HepG2 (cell line): ENCODE data around the gene AKR7A2. TPM values are rescaled to one million over a fixed set of nuclear protein-coding genes. Genes with fewer than 3 reads are reported as not detected.

Experiments used
- ARID4A ChIP-seq: sonication (generic); formaldehyde crosslinking; IDR thresholded peaks from 2 replicates; pipeline ENCODE4 v1.5.0; 2020; ENCODE audit warnings: mild to moderate bottlenecking, missing genetic modification reagents, borderline replicate concordance
- CENPBD1 ChIP-seq: sonication (generic); formaldehyde crosslinking; IDR thresholded peaks from 2 replicates; pipeline ENCODE4 v1.8.0; 2022; ENCODE audit warnings: missing genetic modification reagents, low read depth, mild to moderate bottlenecking, borderline replicate concordance
- ERF ChIP-seq: IDR thresholded peaks from 2 replicates; pipeline ENCODE4 v1.6.1; 2018; ENCODE audit warnings: missing biosample characterization, missing genetic modification reagents
- ESRRA ChIP-seq: sonication (generic); formaldehyde crosslinking; IDR thresholded peaks from 2 replicates; pipeline ENCODE4 v1.5.1; 2020; ENCODE audit warnings: mild to moderate bottlenecking, low read depth, missing genetic modification reagents
- ETV5 ChIP-seq: IDR thresholded peaks from 2 replicates; pipeline ENCODE4 v1.6.1; 2018; ENCODE audit warnings: missing biosample characterization, missing genetic modification reagents, inconsistent platforms, borderline replicate concordance
- FOSL2 ChIP-seq: sonication (generic); formaldehyde crosslinking; IDR thresholded peaks from 2 replicates; pipeline ENCODE4 v1.4.0; 2020; ENCODE audit warnings: missing genetic modification reagents
- JARID2 ChIP-seq: sonication (generic); formaldehyde crosslinking; IDR thresholded peaks from 2 replicates; pipeline ENCODE4 v1.8.1; 2023; ENCODE audit warnings: missing genetic modification reagents, inconsistent platforms; ENCODE audit not compliant: insufficient replicate concordance
- NPAS2 ChIP-seq: sonication (generic); formaldehyde crosslinking; IDR thresholded peaks from 2 replicates; pipeline ENCODE4 v1.8.0; 2022; ENCODE audit warnings: mild to moderate bottlenecking, missing genetic modification reagents, borderline replicate concordance
- NR2F2 ChIP-seq: IDR thresholded peaks from 2 replicates; pipeline ENCODE4 v1.6.1; 2012; ENCODE audit warnings: low read depth, inconsistent platforms, borderline replicate concordance
- POLR2A ChIP-seq, 2 experiments: IDR thresholded peaks; 2 replicates each; pipeline ENCODE4 v1.6.1; 2011; ENCODE audit warnings: low read depth in 2 of 2, low read length in 2 of 2, mild to moderate bottlenecking in 1 of 2, moderate library complexity in 1 of 2; ENCODE audit not compliant: insufficient read depth in 1 of 2
- PTBP1 ChIP-seq: fragments of 200-400 bp; formaldehyde crosslinking; IDR thresholded peaks from 2 replicates; pipeline ENCODE4 v1.6.1; 2018; ENCODE audit warnings: low read length, low read depth; ENCODE audit not compliant: poor library complexity, severe bottlenecking
- REXO4 ChIP-seq: sonication (generic); formaldehyde crosslinking; IDR thresholded peaks from 2 replicates; pipeline ENCODE4 v1.8.0; 2022; ENCODE audit warnings: missing genetic modification reagents, mild to moderate bottlenecking, borderline replicate concordance
- SIX4 ChIP-seq: sonication (generic); formaldehyde crosslinking; IDR thresholded peaks from 2 replicates; pipeline ENCODE4 v1.4.0; 2020; ENCODE audit warnings: missing genetic modification reagents
- SNAPC5 ChIP-seq: sonication (generic); formaldehyde crosslinking; IDR thresholded peaks from 2 replicates; pipeline ENCODE4 v1.8.1; 2023; ENCODE audit warnings: mild to moderate bottlenecking, missing genetic modification reagents, borderline replicate concordance
- THAP11 ChIP-seq: IDR thresholded peaks from 2 replicates; pipeline ENCODE4 v1.6.1; 2016; ENCODE audit warnings: missing biosample characterization, missing genetic modification reagents
- ZFP41 ChIP-seq: sonication (generic); formaldehyde crosslinking; IDR thresholded peaks from 2 replicates; pipeline ENCODE4 v1.4.0; 2020; ENCODE audit warnings: mild to moderate bottlenecking, missing genetic modification reagents, borderline replicate concordance
- ZMYM4 ChIP-seq: sonication (generic); formaldehyde crosslinking; IDR thresholded peaks from 2 replicates; pipeline ENCODE4 v1.8.1; 2023; ENCODE audit warnings: mild to moderate bottlenecking, missing genetic modification reagents
- ZNF263 ChIP-seq: sonication (generic); formaldehyde crosslinking; IDR thresholded peaks from 2 replicates; pipeline ENCODE4 v1.4.0; 2020; ENCODE audit warnings: missing genetic modification reagents
- ZNF331 ChIP-seq: sonication (generic); formaldehyde crosslinking; IDR thresholded peaks from 2 replicates; pipeline ENCODE4 v1.4.0; 2020; ENCODE audit warnings: missing genetic modification reagents
- ZNF687 ChIP-seq: sonication (generic); formaldehyde crosslinking; IDR thresholded peaks from 2 replicates; pipeline ENCODE4 v1.5.1; 2020; ENCODE audit warnings: mild to moderate bottlenecking, missing genetic modification reagents, moderate library complexity
- ZNF75D ChIP-seq: sonication (generic); formaldehyde crosslinking; IDR thresholded peaks from 2 replicates; pipeline ENCODE4 v1.8.1; 2023; ENCODE audit warnings: missing genetic modification reagents, mild to moderate bottlenecking, borderline replicate concordance
- ZNF792 ChIP-seq: IDR thresholded peaks from 2 replicates; pipeline ENCODE4 v1.6.1; 2016
- polyA plus RNA-seq, 8 experiments: library from polyadenylated mRNA; depleted of rRNA in 3 of 8; stranded (reverse) in 7 of 8; unstranded in 1 of 8; fragments of >200 nt; fragmentation: Illumina TruSeq in 4 of 8; extraction: Trizol in 4 of 8; gene quantifications; 2 replicates each; pipeline versions ENCODE4 v1.2.1 to v1.2.3, GENCODE V29; 2011 to 2016; ENCODE audit warnings: low read depth in 4 of 8, missing spikeins in 1 of 8, mixed read lengths in 1 of 8; ENCODE audit not compliant: insufficient read depth in 1 of 8
- total RNA-seq, 5 experiments: library from RNA; depleted of rRNA; stranded (reverse); fragments of >200 nt; fragmentation: Illumina TruSeq; extraction: Trizol; gene quantifications; 2 replicates each; pipeline ENCODE4 v1.2.3, GENCODE V29; 2016; ENCODE audit warnings: low read depth in 1 of 5

Gene AKR7A2
- total and polyA plus RNA-seq, 2 of the 13 experiments (the other 11 are each of a cell fraction or from before 2014, with no cell fraction given), result 45.2 to 75.6 TPM

GRCh38 chr1:19315378-19316198 is 3.6 kb upstream of the AKR7A2 start (continued):
- peak; percentile 53 for TF ChIP-seq ZNF687 (CRISPR knock-in tag)
- TF ChIP-seq ZMYM4, result no peak
- no peak for TF ChIP-seq ZNF75D
- TF ChIP-seq POLR2A (IDR thresholded peaks at IDR 0.05; ENCODE audit: insufficient read depth in 1 of 2, low read depth in 2 of 2, low read length in 2 of 2), result peak in 1 of 2 experiments; percentile 13; a peak in 1 of 4 replicates
- no peak for TF ChIP-seq ZFP41
- TF ChIP-seq PTBP1, result no peak
- TF ChIP-seq REXO4 (CRISPR knock-in tag), result no peak
- TF ChIP-seq JARID2, result no peak
- TF ChIP-seq ARID4A (CRISPR knock-in tag), result no peak
- TF ChIP-seq NPAS2 (CRISPR knock-in tag), result no peak
- no peak for TF ChIP-seq ZNF792
- TF ChIP-seq FOSL2 (CRISPR knock-in tag), result peak; percentile 74
- no peak for TF ChIP-seq THAP11
- no peak for TF ChIP-seq CENPBD1 (CRISPR knock-in tag)
- TF ChIP-seq ZNF331 (CRISPR knock-in tag), result no peak
- TF ChIP-seq SNAPC5 (CRISPR knock-in tag), result no peak
- TF ChIP-seq ESRRA (CRISPR knock-in tag), result no peak
- TF ChIP-seq ERF (CRISPR knock-in tag), result no peak
- TF ChIP-seq ETV5 (CRISPR knock-in tag), result peak; percentile 73; the same call in 1 of the 2 replicates
- TF ChIP-seq NR2F2, result no peak
- peak; percentile 94 for TF ChIP-seq ZNF263
- no peak for TF ChIP-seq SIX4 (CRISPR knock-in tag)
